VCaP (cell line): ENCODE measurements around the gene ZDHHC11B.

Experiments used
- H3K27ac ChIP-seq: fragments of 450-650 bp; 2 replicates; pipeline ENCODE4 v1.5.1; 2017
- TF ChIP-seq, protein P1 (sequence below): fragments of 450-650 bp; conservative IDR thresholded peaks from 2 replicates; pipeline ENCODE4 v1.5.1; 2017; ENCODE audit warnings: mild to moderate bottlenecking, moderate library complexity

ZDHHC11B gene

DNA sequence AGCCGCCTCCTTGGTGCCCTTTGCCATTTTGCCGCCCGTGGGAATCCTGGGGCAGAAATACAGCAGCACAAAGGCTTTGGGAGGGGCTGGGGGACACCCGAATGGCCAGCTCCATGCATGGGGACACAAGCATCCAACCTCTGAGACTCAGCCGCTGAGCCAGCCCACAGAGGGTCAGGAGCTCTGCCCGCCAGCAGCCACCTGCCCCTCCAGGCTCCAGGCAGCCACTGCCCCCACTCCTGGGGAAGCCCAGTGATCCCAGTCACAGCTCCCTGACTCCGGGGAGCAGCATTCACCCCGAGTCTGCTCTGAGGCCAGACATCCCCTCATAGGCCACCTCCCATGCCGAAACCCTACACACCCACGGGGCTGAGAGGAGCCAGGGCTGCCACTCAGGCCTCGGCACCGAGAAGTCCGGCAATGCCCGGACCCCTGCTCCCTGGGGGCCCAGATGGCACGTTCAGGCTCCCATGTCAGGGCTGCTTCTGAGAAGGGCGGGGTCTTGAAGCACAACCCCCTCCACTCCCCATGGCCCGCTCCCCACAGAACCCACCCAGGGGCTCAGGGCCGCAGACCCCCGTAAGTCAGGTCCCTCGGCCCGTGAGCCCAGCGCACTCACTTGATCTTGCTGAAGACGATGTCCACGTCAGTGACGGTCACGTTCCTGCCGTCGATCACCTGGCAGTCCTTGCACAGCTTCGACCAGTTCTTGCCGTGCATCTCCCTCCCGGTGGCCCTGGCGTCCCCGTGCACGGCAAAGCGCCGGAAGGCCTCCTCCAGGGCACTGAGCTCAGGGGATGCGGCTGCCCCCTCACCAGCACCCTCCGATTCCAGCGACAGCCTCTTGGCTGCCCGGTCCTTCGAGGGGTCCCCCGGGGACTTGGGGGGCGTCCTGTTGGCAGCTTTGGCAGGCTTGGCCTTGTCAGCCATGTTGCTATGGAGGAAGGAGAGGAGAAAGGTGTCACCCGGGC, 107.1 kb downstream of the ZDHHC11B start:
- H3K27ac ChIP-seq: no peak overlapping the region
- TF ChIP-seq, protein P1, sequence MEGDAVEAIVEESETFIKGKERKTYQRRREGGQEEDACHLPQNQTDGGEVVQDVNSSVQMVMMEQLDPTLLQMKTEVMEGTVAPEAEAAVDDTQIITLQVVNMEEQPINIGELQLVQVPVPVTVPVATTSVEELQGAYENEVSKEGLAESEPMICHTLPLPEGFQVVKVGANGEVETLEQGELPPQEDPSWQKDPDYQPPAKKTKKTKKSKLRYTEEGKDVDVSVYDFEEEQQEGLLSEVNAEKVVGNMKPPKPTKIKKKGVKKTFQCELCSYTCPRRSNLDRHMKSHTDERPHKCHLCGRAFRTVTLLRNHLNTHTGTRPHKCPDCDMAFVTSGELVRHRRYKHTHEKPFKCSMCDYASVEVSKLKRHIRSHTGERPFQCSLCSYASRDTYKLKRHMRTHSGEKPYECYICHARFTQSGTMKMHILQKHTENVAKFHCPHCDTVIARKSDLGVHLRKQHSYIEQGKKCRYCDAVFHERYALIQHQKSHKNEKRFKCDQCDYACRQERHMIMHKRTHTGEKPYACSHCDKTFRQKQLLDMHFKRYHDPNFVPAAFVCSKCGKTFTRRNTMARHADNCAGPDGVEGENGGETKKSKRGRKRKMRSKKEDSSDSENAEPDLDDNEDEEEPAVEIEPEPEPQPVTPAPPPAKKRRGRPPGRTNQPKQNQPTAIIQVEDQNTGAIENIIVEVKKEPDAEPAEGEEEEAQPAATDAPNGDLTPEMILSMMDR: no peak

DNA sequence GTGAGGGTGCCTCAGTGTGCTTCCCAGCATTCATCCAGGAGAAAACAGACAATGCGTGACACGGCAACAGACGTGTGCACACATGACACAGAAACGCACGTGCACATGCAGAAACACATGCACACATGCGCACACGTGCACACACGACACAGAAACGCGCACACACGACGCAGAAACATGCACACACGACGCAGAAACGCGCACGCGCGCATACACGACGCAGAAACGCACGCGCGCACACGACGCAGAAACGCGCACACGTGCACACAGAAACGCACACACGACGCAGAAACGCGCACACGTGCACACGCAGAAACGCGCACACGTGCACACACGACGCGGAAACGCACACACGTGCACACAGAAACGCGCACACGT, 107.8 kb downstream of the ZDHHC11B start:
- TF ChIP-seq, protein P1: no peak
- H3K27ac ChIP-seq: no peak overlapping the region

DNA sequence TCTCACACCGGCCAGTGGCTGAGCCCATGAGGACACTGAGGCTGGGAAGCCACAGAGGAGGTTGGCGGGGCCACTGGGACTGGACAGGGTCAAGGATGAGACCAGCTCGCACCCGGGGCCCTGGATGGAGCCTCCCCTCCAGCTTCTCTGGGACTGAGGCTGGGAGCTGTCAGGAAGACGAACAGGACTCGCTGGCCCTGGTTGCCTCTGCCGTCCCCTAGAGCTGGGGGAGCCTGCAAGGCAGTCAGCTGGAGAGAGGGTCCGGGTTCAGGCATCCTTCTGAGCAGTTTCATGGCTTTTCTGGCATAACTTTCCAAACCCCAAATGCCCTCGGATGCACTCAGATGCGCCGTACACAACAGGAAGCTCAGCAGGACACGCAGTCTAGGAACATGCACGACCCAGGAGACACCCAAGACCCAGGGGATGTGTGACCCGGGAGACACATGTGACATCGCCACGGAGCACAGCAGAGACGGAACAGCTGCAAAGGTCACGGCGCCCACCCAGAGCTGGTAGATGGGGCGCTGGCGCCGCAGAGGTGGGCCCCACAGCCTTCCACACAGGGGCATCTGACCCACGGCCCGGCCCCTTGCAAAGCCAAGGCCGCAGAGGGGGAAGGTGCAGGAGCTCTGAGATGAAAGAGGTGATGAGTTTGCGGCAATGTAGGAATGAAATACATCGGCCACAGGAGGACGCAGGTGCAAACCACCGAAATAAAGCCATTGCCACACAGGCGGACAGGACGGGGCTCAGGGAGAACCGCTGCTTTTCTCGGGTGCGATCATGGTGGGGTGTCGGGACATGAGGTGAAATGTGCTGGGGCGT, 108.4 kb downstream of the ZDHHC11B start:
- TF ChIP-seq, protein P1: no peak
- H3K27ac ChIP-seq: no peak overlapping the region

DNA sequence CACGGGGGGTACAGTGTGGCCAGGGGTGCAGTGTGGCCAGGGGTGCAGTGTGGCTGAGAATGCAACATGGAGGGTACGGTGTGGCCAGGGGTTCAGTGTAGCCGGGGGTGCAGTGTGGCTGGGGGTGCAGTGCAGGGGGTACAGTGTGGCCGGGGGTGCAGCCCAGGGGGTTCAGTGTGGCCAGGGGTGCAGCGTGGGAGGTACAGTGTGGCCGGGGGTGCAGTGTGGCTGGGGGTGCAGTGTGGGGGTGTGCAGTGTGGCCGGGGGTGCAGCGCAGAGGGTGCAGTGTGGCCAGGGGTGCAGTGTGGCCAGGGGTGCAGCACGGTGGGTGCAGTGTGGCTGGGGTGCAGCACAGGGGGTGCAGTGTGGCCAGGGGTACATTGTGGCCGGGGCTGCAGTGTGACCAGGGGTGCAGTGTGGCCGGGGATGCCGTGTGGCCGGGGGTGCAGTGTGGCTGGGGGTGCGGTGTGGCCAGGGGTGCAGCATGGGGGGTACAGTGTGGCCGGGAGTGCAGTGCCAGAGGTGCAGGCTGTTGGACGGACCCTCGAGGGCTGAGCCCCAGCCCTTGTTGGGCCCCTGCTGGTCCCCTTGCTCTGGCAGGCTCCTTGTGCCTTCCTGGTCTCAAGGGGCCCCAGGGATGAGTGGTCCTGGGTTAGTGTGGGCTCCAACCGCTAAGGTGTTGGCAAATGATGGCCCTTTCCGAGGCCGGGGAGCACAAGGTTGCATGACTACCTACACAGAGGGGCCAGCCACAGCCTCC, 109.2 kb downstream of the ZDHHC11B start:
- TF ChIP-seq, protein P1: no peak
- no peak overlapping the region for H3K27ac ChIP-seq

DNA sequence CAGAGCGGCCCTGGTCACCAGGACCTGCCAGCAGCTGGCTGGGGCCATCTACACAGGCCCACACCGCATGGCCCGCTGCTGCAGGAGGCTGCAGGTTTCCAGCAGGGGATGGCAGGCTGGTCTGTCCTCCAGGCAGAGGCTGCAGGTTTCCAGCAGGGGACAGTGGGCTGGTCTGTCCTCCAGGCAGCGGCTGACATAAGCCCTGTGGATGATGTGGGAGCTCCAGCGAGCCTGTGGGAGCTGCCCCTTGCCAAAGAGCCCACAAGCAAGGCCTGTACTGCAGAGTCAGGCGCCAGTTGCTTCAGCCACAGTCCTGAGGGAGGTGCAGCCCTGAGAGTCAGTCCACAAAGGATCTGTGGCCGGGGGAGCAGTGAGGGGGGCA, 109.9 kb downstream of the ZDHHC11B start:
- TF ChIP-seq, protein P1: peak; percentile 21; the same call in 1 of the 2 replicates
- H3K27ac ChIP-seq: peak overlapping the region; percentile 88; the same call in 1 of the 2 replicates

DNA sequence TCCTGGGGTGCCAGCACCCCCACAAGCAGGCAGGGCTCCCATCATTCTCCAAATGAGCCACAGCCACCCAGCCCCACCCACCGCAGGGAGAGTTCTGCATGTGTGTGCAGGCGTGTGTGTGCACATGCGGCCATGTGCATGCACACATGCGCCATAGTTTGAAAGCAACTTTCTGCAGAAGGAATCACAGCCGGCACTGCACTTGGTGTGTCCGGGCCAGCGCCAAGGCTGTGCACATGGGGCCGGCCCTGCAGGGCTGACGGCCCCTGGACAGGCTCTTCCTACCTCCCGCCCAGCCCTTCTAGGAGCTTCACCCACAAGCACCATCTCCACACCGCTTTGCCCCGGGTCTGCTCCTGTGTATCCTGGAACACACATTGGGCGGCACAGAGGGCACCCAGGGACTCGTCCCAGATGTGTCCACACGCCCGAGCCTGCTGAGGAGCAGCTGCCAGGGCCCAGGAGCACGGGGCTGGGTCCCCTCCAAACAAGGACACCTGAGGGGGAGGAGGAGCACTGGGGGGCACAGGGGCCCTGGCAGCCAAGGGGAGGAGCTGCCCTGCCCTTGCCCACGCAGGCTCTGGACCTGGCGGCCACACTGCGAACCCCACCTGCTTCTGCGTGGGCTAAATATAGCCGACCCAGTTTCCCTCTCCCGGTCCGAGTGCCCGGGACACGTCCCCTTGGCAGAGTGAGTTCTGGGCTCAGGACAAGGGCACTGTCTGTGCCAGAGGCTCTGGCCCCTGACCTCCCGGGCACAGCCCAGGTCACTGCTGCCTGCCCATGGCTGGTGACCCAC, 110.5 kb downstream of the ZDHHC11B start:
- peak overlapping the region; percentile 88 for H3K27ac ChIP-seq
- TF ChIP-seq, protein P1: no peak
